ENCODE results near the gene LIMS1.
"Not testable (repeated sequence)": the region's sequence is repeated elsewhere in the genome, so short reads cannot be mapped to it uniquely, and the experiment has no call there.

Gene LIMS1

GRCh38 chr2:108670282-108670681 lies 136.0 kb downstream of the LIMS1 start:
- DNase-seq, result not testable (repeated sequence)

- DNase-seq, result not testable (repeated sequence)
Observed at GRCh38 chr2:108672200-108672805, 138.0 kb downstream of the LIMS1 start.

DNA sequence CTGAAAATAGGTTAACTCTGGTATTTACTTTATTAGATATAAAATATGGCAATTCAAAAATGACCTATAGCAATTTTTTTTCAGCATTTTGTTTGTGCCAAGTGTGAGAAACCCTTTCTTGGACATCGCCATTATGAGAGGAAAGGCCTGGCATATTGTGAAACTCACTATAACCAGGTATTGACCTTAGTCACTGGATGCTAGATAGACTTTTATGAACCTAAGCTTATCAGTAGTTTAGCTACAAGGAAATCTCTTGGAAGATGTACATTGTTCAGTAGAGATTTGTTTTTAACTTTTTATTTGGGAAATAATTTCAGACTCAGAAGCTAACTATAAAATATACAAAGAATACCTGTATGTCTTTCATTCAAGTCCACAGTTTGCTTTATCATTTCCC lies 142.3 kb downstream of the LIMS1 start:
- not testable (repeated sequence) for DNase-seq

DNA sequence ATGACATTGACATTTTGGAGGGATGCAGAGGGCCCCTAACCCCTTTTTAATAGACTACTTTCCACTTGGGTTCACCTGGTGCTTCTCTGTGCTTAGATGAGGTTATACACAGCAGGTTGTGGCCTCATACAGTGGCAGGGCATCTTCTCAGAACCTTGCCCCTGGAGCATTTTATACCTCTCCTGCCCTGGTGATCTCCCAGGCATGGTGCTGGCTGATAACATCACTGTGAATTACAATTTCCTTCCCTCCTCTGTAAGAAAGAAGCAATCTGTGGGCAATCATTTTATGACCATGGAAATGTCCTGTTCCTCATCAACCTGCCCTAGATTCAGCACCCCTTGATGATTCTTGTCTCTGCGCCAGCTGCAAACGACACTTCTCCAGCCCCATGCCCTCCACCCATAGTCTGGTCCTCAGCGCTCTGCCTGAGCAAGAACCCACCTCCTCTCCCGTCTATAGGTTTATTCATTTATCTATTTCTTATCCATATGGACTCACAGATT lies 143.0 kb downstream of the LIMS1 start:
- not testable (repeated sequence) for DNase-seq

DNA sequence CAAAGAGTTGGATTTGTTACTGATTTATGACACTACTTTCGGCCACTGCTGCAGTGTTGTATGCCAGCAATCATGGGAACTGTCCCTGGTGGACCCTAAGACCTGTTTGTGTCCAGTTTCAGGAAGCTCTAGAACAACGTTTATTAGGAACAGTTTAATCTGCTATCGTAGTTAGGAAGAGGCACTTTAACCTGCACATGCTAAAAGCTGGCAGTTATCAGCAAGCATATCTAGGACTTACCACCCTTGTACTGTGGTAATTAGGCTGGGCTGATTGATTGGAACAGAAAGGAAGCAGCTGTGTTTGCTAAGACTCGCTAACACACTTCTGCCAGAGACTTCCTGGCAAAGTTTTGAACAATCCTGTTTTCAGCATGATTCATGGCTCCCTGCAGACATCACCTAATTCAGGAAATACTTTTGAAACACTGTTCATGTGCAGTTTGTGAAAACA lies 144.0 kb downstream of the LIMS1 start:
- not testable (repeated sequence) for DNase-seq

DNA sequence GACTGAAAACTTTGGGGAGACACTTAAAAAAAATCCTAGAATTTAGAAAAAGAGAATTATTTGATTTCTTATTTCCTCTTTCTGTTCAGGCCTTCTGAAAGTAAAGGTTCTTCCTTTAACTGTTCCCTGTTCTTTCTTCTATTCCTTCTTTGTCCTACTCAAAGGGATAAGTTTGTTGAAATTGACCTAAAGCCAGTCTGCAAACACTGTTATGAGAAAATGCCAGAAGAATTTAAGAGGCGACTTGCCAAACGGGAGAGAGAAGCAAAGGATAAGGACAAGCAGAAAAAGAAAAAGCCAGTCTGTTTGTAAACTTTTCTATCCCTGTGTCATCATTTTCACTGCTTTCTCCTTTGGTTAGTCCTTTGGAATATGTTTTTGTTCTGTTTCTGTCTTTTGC lies 146.5 kb downstream of the LIMS1 start:
- not testable (repeated sequence) for DNase-seq

- not testable (repeated sequence) for DNase-seq
Observed at GRCh38 chr2:108688818-108689756, 154.8 kb downstream of the LIMS1 start.

- not testable (repeated sequence) for DNase-seq
Observed at GRCh38 chr2:108690001-108690400, 155.7 kb downstream of the LIMS1 start.

DNA sequence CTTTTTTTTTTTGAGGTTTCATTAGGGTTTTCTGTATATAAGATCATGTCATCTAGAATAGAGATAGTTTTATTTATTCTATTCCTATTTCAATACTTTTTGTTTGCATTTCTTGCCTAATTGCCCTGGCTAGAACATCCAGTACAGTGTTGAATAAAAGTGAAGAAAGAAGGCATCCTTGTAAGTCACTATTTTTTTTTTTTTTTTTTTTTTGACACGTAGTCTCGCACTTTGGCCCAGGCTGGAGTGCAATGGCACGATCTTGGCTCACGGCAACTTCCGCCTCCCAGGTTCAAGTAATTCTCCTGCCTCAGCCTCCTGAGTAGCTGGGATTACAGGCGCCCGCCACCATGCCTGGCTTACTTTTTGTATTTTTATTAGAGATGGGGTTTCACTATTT lies 157.2 kb downstream of the LIMS1 start:
- no peak for DNase-seq

DNA sequence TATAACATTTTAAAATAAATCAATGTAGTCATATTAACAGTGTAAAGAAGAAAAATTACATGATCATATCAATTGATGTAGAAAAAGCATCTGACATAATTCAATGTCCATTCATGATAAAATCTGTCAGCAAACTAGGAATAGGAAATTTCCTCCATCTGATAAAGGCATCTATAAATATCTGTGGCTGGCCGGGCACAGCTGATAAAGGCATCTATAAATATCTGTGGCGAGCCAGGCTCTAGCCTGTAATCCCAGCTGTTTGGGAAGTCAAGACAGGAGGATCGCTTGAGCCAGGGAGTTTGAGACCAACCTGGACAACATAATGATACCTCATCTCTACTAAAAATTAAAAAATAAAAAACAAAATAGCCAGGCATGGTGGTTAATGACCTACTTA lies 166.9 kb downstream of the LIMS1 start:
- DNase-seq, result no peak

DNA sequence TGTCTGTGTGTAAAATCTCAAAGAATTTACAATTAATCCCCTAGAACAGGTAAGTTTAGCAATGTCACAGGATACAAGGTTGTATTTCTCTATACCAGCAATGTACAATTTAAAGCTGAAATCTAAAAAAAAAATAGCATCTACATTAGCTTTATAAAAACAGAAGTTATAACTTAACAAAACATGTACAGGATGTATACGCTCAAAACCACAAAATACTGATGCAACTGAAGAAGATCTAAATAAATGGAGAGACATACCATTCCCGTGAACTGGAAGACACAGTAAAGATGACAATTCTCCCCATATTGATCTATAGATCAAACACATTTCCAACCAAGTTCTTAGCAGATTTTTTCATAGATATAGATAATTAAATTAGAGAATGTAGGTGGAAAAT lies 167.5 kb downstream of the LIMS1 start:
- no peak for DNase-seq

DNA sequence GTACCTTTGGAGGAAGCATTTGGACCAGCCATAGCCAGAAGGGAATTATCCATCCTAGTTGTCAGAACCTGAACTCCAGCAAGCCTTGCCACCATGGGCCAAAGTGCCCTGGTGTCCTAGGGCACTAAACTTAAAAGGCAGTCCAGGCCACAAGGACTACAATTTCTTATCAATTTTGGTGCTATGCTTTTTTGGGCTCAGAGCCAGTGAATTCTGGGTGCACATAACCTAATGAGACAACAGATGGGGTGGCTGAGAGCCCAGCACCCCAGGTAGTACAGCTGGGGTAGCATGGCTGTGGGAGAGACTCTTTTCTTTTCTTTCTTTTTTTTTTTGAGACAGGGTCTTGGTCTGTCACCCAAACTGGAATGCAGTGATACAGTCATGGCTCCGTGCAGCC lies 170.6 kb downstream of the LIMS1 start:
- DNase-seq, result no peak

DNA sequence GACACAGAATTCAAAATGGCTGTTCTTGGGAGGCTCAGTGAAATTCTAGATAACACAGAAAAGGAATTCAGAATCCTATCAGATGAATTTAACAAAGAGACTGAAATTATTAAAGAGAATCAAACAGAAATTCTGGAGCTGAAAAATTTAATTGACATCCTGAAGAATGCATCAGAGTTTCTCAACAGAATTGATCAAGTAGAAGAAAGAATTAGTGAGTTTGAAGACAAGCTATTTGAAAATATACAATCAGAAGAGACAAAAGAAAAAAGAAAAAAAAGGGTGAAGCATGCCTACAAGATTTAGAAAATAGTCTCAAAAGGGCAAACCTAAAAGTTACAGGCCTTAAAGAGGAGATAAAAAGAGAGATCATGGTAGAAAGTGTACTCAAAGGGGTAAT lies 173.0 kb downstream of the LIMS1 start:
- DNase-seq, result no peak

- not testable (repeated sequence) for DNase-seq
Observed at GRCh38 chr2:108716971-108717370, 182.7 kb downstream of the LIMS1 start.

- DNase-seq, result peak; percentile 90
Observed at GRCh38 chr2:108719149-108720044, 185.1 kb downstream of the LIMS1 start, which contains the start of gene RANBP2. TSS of gene RANBP2 (plus strand) at chr2:108719482. CDS start at chr2:108719607, 125 bp downstream.

DNA sequence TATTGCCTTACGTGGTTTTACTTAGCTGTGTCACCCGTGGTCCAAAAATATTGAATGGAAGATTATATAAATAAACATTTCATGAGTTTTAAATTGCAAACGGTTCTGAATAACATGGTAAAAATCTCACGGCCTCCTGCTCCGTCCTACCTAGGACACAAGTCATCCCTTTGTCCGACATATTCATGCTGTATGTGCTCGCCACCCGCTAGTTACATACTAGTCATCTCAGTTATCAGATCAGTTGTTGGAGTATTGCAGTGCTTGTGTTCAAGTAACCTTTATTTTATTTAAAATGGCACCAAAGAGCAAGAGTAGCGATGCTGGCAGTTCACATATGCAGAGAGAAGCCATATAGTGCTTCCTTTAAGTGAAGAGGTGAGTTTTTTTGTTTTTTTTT lies 191.8 kb downstream of the LIMS1 start:
- DNase-seq, result not testable (repeated sequence)

DNA sequence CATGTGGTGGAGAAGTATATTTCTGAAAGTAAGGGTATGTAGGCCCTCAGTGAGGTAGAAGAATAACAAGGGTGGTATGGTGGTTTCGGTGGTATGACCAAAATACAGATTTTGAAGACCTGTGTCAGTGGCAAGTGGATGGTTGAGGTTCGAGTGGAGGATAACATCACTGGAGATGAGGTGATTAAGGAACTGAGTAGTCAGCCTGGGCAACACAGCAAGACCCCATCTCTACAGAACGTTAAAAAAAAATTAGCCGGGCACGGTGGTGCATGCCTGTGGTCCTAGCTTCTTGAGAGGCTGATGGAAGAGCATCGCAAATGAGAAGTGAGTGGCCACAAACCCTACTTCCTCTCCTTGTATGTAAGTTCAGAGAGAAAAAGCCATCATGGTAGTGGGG lies 200.4 kb downstream of the LIMS1 start:
- not testable (repeated sequence) for DNase-seq
